ENCODE data around the gene TCF12. TPM values are rescaled to one million over a fixed set of nuclear protein-coding genes. Genes with fewer than 3 reads are reported as not detected.

The TCF12 gene
- total RNA-seq, 6 experiments from 2014 or later, result 106 to 200 (median 149) TPM

DNA sequence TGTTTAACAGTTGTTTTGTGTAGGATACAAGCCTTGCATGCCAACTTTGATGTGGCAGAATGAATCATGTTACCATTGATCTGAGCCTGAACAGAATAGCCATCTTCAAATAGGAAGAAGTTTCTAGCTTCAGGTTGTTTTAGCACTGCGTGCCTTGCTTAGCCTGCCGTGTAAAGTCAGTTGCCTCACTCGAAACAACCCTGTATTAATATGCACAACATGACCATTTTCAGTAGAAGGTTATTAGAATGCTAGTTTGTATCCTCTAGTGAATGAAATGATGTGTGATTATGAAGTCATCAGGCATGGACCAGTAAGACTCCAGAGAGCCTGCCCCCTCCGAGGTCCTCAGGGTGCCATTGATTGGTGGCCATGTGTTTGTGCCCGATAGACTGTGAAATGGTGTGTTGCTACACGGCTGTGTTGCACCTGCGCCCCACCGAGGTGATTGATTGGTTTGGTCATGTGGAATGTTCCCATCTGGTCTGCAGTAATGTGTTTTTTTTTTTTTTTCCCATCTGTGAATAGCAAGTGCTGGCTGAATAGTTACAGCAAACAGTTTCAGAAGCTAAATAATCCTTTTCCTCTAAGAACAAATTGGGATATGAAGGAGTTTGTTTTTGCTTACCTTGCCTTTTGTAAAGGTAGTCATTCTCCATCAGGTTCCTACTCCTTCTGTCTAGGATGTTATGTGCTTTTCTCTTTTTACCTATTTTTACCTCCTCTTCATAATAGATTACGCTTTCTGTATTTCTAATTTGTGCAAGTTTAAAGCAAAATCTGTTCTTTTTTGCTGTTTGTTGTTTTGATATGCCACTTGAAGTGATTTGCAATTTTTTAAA is 214.9 kb downstream of the TCF12 start:
- DNase-seq, result no peak
- Mint-ChIP-seq H3K27me3 (ENCODE audit: insufficient read depth) (no peaks in the 10 kb centered on the region), H3K9me3 (no peaks in the 10 kb centered on the region), H3K4me1 (ENCODE audit: low read depth) (peaks cover 57% of the 10 kb centered on the region), H3K27ac (no peak overlapping the region), H3K36me3 (ENCODE audit: low read depth) (peaks cover 5% of the 10 kb centered on the region; the same call in 1 of the 2 replicates), H3K4me3 (no peak overlapping the region)
- TF ChIP-seq, protein P1, sequence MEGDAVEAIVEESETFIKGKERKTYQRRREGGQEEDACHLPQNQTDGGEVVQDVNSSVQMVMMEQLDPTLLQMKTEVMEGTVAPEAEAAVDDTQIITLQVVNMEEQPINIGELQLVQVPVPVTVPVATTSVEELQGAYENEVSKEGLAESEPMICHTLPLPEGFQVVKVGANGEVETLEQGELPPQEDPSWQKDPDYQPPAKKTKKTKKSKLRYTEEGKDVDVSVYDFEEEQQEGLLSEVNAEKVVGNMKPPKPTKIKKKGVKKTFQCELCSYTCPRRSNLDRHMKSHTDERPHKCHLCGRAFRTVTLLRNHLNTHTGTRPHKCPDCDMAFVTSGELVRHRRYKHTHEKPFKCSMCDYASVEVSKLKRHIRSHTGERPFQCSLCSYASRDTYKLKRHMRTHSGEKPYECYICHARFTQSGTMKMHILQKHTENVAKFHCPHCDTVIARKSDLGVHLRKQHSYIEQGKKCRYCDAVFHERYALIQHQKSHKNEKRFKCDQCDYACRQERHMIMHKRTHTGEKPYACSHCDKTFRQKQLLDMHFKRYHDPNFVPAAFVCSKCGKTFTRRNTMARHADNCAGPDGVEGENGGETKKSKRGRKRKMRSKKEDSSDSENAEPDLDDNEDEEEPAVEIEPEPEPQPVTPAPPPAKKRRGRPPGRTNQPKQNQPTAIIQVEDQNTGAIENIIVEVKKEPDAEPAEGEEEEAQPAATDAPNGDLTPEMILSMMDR (IDR thresholded peaks at IDR 0.05), result no peak

DNA sequence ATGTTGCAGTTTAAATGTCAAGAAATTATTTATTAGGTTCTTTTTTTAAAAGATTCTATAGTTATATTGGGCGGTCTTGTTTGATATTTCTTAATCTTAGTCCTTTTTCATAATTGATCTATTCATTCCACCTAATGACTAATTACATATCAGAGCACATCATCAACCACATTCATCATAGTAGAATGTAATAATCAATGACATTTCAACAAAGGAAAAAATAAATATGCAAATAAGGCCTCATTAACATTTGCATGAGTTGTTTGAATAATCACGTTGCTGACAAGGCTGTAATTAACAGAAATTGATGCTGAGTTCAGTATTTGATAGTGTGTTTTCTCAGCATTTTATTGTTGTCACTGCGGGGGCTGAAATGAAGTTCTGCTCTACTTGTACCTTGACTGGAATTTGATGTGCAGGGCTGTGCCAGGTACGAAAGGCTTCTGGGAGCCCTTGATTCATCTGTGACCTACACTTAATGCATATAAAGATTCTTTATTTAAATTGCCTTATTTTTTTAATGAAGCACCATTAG is 215.7 kb downstream of the TCF12 start:
- Mint-ChIP-seq H3K4me3 (no peak overlapping the region), H3K9me3 (no peaks in the 10 kb centered on the region), H3K27me3 (ENCODE audit: insufficient read depth) (no peaks in the 10 kb centered on the region), H3K4me1 (ENCODE audit: low read depth) (peaks cover 62% of the 10 kb centered on the region), H3K36me3 (ENCODE audit: low read depth) (peaks cover 5% of the 10 kb centered on the region; the same call in 1 of the 2 replicates), H3K27ac (no peak overlapping the region)
- TF ChIP-seq, protein P1 (IDR thresholded peaks at IDR 0.05), result no peak
- no peak for DNase-seq

DNA sequence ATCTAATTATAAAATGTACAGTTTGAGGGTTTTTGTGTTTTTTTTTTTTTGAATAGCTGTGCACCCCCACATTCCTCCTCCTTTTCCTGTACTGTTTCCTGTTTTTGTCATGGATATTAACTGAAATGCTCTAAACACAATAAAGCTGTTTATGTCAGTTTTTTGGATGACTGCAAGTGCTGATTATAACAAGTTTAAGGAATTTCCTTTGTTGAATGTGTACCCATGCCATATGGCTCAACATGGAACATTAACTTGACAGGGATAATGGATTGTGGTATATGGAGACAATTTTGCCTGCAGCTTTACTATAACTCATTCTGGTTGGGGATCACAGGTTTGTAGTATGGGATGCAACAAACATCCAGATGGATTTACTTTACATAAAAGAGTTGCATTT is 216.4 kb downstream of the TCF12 start:
- Mint-ChIP-seq H3K4me3 (no peak overlapping the region), H3K27me3 (ENCODE audit: insufficient read depth) (no peaks in the 10 kb centered on the region), H3K9me3 (no peaks in the 10 kb centered on the region), H3K4me1 (ENCODE audit: low read depth) (peaks cover 63% of the 10 kb centered on the region), H3K27ac (0 out of 2 replicates have a peak overlapping the region, but pooled peaks have one; percentile 7), H3K36me3 (ENCODE audit: low read depth) (peaks cover 5% of the 10 kb centered on the region; the same call in 1 of the 2 replicates)
- TF ChIP-seq, protein P1 (IDR thresholded peaks at IDR 0.05), result no peak
- DNase-seq, result no peak

DNA sequence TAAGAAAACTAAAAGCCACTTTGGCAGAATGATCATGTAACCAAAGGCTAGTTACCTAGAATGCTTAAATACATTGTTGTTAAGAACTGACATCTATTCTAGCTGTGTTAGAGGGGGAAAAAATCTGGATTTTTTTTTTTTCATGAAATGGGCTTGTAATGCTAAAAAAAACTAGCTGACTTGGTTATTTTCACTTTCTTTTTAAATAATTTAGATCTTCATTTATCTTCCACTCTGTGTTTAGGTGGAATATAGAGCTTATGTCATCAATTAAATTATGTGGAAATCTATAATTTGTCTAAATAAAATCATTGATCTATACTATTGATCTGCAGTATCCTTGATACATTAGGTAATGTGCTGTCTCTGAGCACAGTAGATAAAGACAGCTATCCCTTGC is 217.4 kb downstream of the TCF12 start:
- Mint-ChIP-seq H3K27ac (no peak overlapping the region; the same call in 1 of the 2 replicates), H3K4me3 (peak overlapping the region; percentile 63; the same call in 1 of the 2 replicates), H3K4me1 (ENCODE audit: low read depth) (peaks cover 63% of the 10 kb centered on the region), H3K27me3 (ENCODE audit: insufficient read depth) (no peaks in the 10 kb centered on the region), H3K36me3 (ENCODE audit: low read depth) (no peaks in the 10 kb centered on the region), H3K9me3 (no peaks in the 10 kb centered on the region)
- no peak for DNase-seq
- TF ChIP-seq, protein P1 (IDR thresholded peaks at IDR 0.05), result no peak

DNA sequence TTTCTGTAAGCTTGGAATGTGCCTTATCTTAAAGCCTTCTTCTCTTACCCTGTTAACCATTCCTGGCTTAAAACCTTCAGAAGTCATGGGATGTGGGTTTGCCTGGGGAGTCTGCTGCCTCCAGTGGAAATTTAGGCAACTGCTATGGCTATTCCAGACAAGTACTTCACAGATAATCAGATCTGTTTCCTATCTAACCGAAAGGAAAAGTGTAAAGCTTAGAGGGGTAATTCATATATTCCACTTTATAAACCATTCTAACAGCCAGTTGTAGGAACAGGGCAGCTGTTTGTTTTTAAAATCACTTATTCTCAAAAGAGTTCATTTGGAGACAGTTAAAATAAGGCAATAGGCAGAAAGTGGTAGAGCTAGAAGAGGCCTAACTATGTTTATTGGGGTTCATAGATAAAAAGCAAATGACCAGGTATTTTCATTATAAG is 219.9 kb downstream of the TCF12 start:
- Mint-ChIP-seq H3K4me3 (no peak overlapping the region), H3K27ac (peak overlapping the region; percentile 10; the same call in 1 of the 2 replicates), H3K27me3 (ENCODE audit: insufficient read depth) (no peaks in the 10 kb centered on the region), H3K4me1 (ENCODE audit: low read depth) (peaks cover 53% of the 10 kb centered on the region), H3K36me3 (ENCODE audit: low read depth) (no peaks in the 10 kb centered on the region), H3K9me3 (no peaks in the 10 kb centered on the region)
- TF ChIP-seq, protein P1 (IDR thresholded peaks at IDR 0.05), result peak; percentile 89
- peak; percentile 51 for DNase-seq

Measured in HFFc6 (cell line).